NCI-H1417 treated with DMSO at 0.1 percent for 48 hours (cell line): ENCODE measurements around the gene PRADC1.
A peak's percentile ranks its signal among the peaks of the same experiment; 100 is the strongest.

Source experiments
- DNase-seq: peaks from one replicate; lab custom pipeline; 2025; lab: John Stamatoyannopoulos, UW

Gene PRADC1

GRCh38 chr2:73235315-73236028 lies 2.4 kb upstream of the PRADC1 start:
- no peak for DNase-seq

DNA sequence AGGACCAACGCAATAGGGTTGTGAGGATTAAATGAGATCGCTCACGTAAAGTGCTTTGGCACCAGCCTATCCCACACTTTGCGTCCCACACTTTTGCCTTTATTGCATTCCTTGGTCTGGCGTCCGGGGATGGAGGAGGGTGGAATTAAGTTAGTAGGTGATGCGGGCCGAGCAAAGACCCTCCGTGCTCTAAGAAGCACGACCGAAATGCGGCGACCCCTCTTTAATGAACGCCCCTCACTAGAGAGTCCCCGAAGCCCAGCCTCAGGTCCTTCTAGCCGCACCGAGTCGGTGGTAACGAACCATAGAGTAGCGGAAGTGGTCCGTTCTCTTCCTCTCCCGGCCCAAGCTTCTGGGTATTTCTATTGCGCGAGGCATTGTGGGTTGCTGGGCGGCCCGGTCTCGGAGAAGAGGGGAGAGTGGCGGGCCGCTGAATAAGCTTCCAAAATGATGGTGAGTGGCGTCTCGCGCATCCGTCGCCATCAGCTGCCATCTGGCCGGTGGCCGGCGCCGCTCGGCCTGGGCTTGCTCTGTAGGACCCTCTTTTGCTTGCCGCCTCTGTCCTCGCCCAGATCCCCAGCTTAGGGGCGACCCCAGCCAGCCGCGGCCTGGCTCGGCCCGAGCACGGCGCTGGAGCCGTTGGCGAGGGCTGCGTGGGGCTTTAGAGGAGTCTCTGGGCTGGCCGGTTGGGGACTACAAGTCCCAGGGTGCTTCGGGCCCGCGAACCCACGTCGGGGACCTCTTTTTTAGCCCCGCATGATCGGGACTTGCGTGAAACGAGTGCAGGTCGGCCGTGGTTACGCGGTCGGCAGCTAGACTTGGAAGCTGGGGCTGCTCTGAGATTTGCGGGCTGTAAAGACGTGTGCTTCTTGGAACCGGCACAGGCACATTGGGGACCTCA lies 1.1 kb upstream of the PRADC1 start, which contains the start of gene CCT7:
CCT7 (plus strand) TSS at position 377 of the 901 bp plus-strand sequence; CDS start at position 448, 71 bp downstream.
- peak; percentile 70 for DNase-seq

- DNase-seq = no peak
Measured at GRCh38 chr2:73232403-73233153, 461 bp downstream of the PRADC1 start.

- DNase-seq = no peak
Measured at GRCh38 chr2:73228631-73229030, 4.4 kb downstream of the PRADC1 start.

DNA sequence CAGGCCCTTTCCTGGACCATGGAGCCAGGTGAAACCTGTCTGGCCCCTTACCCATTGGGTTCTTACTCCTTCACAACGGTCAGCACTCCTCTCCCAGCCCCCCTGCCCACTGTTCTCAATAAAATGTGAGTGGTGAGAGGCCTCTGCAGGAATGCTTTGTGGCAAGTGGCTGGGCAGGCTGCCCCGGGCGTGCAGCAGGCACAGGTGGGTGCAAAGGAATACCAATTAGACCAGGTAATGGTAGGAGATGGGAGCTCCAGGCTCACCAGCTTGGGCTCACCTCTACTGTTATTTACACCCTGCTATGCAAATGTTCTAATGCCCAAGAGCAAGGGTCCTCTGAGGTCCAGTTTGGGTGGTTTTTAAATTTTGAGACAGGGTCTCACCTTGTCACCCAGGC lies 6.0 kb downstream of the PRADC1 start:
- no peak for DNase-seq

- no peak for DNase-seq
Measured at GRCh38 chr2:73225513-73226360, 7.3 kb downstream of the PRADC1 start.

- DNase-seq = no peak
Measured at GRCh38 chr2:73223821-73224220, 9.2 kb downstream of the PRADC1 start.

DNA sequence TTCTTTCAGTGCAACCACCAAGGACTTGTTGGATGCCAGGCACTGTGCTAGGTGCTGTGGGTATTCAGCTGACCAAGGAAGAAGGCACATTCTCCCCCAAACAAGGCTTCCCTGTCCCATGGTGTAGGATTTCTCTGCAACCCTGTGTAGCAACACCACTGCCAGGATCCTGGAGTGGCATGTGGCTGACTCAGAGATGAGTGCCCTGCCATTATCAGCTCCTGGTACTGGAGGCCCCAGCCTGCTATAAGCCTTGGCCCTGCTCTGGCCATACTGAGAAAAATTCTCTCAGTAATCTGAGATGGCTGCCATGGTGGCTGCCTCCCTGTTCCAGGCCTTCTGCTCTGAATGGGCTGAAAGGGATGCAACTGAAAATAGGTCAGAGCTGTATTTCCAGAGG lies 14.7 kb downstream of the PRADC1 start:
- DNase-seq = no peak

GRCh38 chr2:73217826-73218225 lies 15.2 kb downstream of the PRADC1 start:
- DNase-seq = no peak

DNA sequence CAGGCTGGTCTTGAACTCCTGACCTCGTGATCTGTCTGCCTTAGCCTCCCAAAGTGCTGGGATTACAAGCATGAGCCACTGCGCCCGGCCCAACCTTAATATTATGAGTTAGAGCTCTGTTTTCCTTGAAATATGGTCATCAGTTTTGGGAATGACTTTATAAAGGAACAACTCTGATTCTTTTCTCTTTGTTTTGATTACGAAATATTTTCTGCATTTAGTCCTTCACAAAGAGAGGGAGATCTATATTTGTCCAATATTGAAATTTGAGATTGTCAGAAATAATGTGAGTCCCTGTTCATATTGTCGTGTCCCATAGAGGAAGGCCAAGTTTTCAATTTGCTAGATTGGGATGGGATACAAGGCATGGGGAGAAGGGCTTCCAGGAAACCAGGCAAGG lies 15.9 kb downstream of the PRADC1 start:
- no peak for DNase-seq

- DNase-seq = no peak
Measured at GRCh38 chr2:73215254-73215653, 17.8 kb downstream of the PRADC1 start.

DNA sequence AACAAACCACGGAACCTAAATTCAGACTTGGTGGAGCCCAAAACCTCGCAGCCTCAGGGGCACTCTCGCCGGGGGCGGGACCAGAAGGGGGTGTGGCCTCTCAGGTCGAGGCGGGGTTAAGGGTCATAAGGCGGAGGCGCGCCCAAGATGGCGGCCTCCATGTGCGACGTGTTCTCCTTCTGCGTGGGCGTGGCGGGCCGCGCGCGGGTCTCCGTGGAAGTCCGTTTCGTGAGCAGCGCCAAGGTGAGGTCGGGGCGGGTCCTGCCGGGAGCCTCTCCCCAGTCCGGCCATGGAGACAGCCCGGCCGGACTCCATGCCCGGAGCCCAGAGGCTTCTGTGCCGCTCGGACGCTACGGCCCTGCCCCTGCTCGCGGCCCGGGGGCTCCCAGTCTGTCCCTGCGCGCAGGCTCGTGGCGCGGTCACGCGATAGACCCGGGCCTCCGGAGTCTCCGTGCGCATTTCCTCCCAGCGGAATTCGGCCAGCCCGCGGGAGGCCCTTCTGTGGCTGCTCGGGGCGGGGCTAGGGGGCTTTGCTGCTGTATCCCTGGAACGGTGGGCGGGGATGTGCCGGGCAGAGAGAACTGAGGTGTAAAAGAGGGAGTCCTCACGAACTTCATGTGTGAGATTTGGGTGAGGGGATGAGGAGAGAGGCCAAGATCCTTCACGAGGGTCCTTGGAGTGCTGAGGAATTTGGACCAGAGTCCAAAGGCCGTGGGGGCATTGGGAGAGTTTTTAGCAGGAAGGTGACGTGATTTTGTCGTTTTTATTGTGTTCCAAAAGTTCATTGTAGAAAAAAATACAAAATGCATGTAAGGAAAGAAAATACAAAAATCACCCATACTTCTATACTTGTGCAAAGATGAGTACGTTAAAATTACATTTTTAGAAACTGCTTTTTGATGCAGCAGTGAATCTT lies 18.7 kb downstream of the PRADC1 start, which contains the start of gene SMYD5:
SMYD5 (plus strand) TSS at position 126 of the 916 bp plus-strand sequence; CDS start at position 148, 22 bp downstream.
- peak; percentile 78 for DNase-seq

DNA sequence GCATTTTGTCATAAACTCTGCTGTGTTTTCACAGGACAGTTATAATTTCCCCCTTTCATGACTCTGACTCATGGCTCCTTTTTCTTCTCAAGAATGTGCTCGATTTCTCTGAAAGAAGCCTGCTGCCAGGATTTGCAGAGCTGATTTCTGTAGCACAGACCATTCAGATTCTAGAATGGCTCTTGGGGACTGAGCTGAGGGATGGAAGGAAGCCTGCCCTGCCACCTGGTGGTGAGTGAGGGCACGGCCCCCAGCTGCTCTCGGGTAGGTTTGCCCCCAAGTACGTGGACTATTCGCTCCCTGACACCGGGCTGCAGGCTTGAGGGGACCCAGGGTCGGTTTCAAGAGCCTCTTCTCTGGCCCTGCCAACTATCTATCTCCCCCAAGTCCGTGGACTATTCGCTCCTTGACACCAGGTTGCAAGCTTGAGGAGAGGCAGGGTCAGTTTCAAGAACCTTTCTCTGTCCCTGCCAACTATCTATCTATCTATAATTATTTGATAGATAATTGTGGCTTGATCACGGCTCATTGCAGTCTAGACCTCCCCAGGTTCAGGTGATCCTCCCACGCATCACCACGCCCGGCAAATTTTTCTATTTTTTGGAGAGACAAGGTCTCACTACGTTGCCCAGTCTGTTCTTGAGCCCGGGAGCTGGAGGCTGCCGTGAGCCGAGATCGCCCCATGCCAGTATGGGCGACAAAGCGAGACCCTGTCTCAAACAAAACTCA lies 20.4 kb downstream of the PRADC1 start:
- peak; percentile 34 for DNase-seq

DNA sequence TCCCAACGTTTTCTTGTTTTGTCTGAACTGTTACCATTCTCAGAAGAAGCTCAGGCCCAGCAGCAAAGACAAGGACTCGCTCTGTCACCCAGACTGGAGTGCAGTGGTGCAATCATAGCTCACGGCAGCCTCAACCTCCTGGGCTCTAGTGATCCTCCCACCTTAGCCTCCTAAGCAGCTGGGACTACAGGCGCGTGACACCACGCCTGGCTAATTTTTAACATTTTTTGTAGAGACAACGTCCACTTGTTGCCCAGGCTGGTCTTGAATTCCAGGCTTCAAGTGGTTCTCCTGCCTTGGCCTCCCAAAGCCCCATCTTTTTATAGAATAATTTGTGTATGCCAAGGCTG lies 21.0 kb downstream of the PRADC1 start:
- DNase-seq = no peak

GRCh38 chr2:73210696-73211095 lies 22.3 kb downstream of the PRADC1 start:
- no peak for DNase-seq

DNA sequence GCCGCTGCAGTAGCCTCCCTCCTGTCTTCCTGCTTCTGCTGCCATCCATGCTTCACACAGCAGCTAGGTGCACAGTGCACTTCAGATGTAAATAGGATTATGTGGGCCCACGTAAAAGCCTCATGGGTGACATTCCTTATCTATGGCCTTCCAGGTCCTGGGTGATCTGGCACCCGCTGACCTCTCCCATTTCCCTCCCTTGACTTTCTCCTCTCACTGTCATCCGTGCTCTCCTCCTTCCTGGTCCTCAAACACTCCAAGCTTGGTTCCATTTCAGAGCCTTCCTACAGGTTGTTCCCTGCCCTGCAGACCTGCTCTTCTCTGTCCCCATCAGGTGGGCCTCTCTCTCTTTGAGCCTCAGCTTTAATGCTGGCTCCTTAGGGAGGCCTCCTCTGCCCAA lies 23.0 kb downstream of the PRADC1 start:
- no peak for DNase-seq

DNA sequence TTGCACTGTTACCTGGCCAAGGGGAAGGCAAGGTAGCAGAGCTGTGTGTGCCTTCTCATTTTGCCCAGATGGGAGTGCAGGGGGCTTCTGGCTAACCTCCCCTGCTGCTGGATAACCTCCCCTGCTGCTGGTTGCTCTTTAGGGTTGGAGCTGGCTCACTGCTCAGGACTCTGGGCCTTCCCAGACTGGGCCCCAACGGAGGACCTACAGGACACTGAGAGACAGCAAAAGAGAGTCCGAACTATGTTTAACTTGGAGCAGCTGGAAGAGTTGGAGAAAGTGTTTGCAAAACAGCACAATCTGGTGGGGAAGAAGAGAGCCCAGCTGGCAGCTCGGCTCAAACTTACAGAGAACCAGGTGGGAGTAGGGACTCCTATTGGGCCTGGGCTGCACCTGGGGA lies 24.8 kb downstream of the PRADC1 start:
- DNase-seq = no peak

- DNase-seq = no peak
Measured at GRCh38 chr2:73205611-73206010, 27.4 kb downstream of the PRADC1 start.

DNA sequence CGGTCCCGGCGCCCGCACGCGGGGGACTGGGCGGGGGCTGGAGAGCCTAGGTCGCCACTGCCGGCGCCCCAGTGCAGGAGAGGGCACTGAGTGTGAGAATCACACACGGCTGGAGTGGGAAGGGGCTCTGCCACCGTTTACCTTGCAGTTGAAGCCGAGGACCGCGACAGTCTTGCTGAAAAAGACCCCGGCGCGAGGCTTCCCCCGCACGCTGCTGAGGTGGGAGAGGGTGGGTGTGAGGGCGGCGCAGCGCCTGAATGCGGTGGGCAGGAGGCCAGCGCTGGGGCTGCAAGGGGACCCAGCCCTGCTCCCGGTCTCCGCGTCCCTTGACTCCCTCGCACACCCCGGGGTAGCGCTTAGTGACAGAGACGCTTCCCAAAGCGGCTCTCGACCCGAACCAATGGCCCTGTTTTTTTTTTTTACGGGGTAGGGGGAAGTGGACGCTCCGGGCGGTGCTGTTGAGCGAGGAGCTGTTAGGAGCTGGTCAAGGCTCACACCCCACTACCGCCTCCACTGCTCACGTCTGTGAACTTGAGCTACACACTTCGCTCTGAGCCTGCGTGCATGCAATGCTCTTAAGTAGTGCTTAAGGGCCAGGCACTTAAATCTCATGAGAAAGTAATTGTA lies 29.9 kb downstream of the PRADC1 start:
- no peak for DNase-seq
